HuH-7 (cell line): ENCODE results near the gene C16orf96.

Source experiments
- DNase-seq: peaks from one replicate; pipeline ENCODE4 v3.0.0; 2011; ENCODE audit warnings: low spot score

Gene C16orf96

DNA sequence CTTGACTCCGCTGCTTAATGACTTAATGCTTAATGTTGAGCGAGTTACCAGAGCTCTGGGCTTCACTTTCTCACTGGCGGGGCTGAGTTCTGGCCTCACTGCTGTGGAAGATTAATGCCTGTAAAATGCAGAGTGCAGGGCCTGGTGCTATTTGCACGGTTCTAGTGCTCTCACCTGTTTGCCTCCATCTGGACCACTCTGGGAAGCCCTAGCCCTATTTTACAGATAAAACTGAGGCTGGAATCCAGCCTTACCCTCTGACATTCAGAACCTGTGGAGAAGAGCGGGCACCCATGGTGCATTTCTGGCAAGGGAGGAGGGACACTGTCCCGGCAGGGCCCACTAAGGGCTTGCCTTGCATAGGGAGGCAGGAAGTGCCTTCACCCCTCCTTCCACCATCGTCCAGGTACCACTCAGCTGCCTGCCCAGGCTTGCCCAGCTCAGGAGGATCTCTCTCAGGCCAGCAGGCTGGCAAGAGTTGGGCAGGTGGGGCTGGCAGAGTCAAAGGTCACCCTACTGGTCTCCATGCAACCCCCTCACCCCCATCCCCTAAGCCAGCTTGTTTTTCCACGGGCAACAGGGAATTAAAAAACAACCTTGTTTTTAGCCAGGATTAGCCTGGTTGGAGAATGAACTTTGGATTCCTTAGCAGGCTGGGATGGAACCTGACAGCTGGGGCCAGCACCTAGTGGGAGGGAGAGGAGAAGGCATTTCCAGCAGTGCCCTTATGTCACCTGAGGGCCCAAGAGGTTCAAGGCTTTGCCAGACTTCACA, 62.7 kb downstream of the C16orf96 start:
- no peak for DNase-seq

DNA sequence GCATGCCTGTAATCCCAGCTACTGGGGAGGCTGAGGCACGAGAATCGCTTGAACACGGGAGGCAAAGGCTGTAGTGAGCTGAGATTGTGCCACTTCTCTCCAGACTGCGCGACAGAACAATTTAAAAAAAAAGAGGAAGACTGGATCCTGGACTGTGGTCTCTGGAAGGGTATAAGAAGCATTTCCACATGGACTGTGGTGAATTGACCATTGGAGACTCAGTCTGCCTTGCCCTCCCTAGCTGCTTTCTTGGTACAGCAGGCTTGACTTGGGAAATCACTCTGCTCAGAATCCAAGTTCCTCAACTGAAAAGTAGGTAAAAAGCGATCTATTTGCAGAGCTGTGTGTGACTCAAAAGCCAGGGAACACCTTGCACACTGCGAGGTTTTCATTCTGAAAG, 67.5 kb downstream of the C16orf96 start:
- DNase-seq = no peak

DNA sequence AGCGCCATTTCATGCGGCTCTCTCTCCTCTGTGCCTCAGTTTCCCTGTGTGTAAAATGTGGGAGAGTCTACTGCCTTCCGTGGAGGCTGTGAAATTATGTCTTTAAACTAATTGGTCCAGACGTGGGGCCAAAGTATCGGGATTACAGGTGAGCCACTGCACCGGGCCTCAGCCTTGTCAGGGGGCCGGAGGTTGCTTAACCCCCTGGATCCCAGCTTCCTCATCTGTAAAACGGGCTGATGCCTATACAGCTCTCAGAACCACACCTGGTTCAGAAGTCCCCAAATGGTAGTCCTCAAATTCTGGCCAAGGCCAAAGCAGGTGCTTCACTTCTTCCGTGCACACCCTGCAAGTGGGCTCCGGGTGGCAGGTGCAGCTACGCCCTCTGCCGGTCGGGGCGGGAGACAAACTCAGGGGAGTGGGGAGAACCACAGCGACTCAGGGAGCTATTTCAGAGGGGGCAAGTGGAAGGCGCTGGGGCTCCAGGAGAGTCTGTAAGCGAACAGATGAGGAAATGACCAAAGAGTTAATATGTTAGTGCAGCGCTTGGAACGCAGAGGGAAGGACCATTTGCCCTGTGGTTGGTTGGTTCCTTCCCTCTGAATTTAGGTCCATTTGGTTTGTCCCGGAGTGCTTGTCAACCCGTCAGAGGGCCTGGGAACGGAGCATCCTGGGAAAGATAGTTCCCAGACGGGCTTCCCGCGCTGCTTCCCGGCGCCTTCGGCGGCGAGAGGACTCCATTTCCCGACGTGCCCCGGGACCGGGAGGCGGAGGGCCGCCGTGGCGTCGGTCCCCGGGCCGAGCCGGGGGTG, 68.1 kb downstream of the C16orf96 start, which contains the start of gene MGRN1:
TSS of gene MGRN1 (plus strand) at position 812 of the 812 bp plus-strand sequence. CDS start 135 bp downstream, outside the sequence.
- DNase-seq = peak; percentile 92

DNA sequence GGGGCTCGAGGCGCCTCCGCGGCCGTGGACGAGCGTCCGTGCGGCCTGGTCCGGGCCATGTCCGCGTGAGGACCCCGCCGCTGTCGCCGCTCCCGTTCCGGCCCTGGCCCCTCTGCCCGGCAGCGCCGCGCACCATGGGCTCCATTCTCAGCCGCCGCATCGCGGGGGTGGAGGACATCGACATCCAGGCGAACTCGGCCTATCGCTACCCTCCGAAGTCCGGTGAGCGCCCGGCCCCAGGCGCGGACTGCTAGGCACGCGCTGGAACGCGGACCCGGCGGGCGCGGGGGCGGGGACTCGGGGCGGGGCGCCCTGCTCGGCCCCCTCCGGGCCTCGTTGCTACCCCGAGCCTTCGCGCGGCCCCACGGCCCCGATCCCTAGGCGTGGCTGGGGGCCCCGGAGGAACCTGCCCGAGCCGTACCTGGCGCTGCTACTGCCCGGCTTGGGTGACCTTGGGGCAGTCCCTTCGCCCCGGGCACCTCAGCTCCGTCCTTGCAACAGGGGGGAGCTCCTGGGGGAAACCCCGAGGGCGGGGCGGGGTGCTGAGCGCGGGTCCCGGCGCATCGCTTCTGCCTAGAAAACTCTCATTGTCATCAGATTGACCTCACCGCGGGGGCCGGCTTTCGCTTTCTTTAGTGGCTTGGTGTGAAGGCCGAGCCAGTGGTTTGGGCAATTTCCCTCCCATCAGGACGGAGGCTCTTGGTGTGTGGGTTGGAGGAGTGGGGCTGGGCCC, 68.9 kb downstream of the C16orf96 start:
- no peak for DNase-seq

DNA sequence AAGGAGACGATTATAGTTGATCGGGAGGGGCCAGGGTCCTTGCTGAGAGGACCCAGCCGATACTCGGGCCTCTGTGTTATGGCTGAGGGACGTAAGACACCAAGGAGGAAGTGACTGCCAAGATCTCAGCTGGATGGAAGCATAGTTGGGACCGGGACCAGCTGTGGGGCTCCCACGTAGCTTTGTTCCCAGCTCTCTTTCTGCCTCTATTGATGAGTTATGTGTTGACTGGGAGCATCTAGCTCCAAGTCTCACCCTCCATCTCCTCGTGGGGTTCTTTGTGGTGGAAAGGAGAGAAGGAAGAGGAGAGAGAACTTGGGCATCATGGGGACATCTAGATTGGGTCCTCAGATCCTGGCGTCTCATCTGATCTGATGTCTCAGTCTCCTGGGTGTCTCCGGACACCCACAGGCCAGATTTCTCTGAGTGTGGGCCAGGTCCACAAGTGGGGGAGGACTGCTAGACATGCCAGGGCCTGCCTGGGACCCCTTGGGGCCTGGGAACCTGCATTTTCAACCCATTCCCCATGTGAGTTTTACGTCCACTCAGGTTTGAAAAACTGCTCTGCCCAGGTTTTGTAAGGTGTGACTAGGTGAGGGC, 69.5 kb downstream of the C16orf96 start:
- DNase-seq = no peak

DNA sequence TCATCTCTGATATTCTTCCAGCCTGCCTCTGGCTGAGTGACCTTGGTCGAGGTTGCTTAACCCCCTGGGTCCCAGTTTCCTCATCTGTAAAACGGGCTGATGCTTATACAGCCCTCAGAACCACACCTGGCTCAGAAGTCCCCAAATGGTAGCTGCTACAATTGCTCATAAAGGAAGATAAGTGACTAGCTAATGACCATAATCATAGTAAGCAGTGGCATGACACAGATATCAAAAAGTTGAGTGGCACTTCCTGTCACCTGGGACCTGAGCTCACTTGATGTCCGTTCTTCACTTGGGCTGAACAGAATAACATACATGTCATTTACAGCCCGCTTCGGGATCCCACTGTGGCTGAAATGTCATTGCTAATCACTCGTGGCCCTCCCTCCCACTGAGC, 70.3 kb downstream of the C16orf96 start:
- DNase-seq = no peak

DNA sequence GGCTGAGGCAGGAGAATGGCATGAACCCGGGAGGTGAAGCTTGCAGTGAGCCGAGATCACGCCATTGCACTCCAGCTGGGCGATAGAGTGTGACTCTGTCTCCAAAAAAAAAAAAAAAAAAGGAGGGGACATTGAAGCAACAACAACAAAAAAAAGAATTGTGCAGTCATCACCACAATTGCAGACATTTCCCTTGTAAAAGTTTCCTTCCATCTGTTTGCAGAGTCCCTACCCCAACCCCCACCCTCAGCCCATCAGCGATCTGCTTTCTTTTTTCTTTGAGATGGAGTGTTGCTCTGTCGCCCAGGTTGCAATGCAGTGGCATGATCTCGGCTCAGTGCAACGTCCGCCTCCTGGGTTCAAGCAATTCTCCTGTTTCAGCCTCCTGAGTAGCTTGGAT, 72.1 kb downstream of the C16orf96 start:
- DNase-seq = no peak

DNA sequence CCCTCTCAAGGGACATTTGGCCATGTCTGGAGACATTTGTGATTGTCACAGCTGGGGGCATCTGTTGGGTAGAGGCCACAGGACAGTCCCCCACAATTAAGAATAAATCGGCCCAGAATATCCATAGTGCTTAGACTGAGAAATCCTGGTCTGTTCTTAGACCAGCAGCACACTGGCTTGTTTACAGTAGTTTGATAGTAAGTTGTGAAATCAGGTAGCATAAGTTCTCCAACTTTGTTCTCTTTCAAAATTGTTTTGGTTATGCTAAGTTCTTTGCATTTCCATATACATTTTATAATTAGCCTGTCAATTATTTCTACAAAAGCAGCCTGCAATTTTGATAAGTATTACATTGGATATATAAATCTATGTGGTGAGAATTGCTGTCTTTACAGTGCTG, 75.3 kb downstream of the C16orf96 start:
- DNase-seq = no peak

DNA sequence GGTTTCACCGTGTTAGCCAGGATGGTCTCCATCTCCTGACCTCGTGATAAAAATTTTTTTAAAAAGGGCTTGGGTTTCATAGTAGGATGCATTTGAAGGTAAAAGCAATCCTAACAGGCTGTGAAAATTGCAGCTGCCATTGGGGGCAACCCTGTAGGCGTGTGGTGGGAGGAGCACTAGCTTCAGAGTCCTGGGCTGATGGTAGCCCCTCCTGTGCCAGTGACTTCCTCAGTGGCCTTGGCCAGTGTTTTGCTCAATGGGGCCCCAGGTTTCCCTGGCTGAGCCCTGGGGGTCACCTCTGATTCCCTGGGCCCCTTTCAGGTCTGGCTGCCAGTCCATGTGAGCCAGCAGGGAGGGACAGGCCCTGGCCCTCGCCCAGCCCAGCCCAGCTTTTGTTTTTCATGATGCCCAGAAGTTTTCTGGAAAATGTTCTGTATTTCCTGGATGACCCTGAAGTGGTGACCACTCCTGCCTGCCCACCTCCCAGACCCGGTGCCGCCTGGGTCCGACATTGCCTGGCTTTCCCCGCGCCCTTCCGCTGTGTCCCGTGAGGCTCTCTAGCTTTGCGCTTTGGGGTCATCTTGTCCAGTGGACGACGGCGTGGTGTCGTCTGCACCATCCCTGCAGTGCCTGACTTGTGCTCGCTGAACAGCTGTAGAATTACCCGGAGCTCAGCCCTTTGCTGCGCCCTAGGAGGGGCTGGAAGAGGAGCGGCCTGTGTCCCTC, 77.9 kb downstream of the C16orf96 start:
- no peak for DNase-seq

DNA sequence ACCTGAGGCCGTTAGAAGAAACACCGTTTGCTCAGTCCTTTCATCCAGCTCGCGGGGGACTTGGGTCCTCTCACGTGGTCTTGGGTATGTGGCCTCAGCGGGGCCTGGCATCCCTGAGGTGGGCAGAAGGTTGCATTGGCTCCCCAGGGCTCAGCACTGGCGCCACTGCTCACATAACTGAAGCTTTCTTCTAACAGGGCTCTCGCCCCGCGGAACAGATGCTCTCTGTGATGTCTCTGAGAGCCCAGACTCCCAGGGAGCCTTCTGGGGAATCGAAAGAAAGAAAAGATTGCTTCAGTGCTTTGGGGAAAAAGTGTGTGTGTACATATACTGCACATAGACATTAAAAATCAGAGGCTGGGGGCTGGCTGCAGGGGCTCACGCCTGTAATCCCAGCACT, 78.6 kb downstream of the C16orf96 start:
- no peak for DNase-seq

DNA sequence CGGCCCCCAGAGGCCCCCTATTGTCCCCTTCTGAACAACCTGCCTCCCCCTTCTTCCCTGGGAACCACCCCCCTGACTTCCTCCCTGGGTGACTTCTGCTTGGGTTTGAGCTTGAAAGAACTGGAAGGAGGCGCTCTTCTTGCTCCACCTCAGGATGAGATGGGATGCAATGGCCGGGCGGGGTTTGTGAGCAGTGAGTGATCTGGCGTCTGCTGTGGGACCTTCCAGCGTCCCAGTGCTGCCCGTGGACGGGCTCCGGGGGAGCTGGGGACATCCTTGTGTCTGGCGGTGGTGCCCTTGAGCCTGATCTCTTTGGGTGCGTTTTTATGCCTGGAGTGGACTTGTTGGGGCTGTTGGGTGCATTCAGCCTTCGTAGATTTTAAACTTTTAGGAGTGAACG, 80.1 kb downstream of the C16orf96 start:
- DNase-seq = no peak

DNA sequence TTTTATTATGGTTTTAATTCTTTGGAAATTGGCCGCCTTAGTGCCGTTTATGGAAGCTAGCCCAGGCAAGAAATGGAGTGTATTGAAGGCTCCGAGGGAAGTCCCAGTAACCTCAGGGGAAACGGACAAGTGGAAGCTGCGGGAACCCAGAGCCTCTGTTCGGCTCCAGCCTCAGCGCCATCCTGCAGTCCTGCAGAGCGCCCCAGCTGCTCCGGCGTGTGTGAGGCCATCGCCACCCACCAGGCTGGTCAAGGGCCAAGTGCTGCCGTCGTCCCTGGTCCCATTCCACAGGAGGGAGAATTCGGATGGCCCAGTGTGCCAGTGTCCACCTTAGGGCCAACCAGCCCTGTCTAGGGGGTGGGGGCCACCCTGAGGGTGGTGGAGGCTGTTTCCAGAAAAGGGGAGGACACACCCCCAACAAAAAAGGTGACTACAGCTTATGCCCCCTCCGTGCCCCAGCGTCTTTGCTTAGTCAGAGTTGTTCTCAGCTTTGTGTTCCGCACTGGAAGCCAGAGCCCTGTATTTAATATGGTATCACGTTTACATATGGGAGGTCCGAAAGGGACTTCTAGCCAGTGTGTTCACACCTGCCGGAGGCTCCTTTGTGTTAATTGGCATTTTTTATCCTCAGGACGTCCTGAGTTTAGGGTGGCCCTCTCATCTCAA, 81.5 kb downstream of the C16orf96 start:
- no peak for DNase-seq

DNA sequence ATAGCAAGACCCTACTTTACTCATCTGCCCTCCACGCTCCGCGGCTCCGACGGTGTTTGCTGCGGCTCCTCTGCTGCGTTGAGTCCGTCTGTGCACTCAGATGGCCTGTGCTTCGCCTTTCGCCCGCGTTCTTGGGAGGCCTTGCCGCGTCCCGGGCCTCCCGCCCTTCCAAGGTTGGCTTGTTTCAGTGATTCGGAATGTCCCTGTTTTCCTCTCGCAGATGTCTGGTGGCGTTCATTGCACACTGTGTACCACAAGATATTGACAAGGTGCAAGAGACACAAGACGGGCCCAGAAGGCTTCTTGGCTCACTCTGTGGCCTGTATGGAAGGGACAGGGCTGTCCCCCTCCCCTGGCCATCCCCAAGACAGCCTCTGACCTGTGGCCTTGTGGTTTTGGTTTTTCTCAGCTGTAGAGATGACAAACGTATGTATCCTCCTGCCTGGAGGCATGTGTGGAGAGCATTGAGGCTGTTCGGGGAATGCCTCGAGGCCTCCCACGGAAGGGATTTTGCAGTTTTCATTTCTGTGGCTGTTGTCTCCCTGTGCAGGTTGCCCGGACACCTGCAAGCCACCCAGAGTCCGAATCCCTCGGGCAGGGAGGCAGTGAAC, 83.9 kb downstream of the C16orf96 start:
- no peak for DNase-seq

DNA sequence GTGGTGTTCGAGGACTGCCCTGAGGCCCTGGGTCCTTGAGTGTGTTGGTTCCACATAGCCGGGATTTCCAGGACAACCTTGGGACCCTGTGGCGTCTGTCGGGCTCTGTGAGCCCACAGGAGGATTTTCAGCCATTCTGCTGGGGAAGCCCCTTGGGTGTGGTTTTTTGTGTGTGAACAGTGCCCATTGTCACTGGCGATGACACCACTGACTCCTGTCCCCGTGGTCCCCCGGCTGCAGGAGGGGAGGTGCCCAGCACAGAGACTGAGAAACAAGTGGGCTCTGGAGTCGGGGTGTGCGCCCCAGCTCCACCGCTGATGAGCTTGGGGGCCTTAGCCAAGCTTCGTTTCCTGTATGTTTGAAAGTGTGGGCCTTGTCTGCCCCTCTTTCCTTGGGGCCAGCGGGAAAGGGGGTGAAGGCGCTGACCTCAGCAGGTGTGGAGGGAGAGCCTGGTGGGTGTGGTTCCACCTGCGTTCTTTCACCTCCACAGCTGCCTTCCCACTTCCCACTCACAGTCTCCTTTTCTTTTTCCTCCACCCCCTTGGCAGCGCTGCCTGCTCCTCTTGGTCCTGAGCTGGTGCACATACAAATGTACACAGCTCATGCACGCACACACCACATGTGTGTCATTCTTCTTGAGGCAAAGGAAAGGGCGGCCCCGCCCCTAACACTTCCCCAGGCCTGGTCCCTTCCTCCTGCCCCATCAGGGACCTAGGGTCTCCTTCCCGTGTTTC, 84.6 kb downstream of the C16orf96 start:
- no peak for DNase-seq

DNA sequence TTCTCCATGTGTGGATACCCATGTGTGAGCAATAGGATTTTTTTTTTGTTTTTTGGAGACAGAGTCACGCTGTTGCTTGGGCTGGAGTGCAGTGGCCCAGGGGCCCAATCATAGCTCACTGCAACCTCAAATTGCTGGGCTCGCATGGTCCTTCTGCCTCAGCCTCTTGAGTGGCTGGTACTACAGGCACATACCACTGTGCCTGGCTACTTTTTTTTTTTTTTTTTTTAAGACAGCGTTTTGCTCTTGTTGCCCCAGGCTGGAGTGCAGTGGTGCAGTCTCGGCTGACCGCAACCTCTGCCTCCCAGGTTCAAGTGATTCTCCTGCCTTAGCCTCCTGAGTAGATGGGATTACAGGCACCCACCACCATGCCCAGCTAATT, 85.2 kb downstream of the C16orf96 start:
- no peak for DNase-seq

DNA sequence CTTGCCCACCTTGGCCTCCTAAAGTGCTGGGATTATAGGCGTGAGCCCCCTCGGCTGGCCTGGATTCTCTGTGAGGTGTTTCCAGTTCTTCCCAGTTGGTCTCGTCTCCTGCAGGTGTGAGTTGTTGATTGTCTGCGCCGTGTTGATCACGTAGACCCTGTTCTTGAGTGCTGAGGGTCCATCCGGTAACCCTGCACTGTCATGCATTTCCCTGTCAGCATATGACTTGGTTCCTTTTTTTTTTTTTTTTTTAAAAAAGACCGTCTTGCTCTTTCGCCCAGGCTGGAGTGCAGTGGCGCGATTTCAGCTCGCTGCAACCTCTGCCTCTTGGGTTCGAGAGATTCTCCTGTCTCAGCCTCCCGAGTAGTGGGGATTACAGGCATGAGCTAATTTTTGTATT, 85.8 kb downstream of the C16orf96 start:
- DNase-seq = no peak

DNA sequence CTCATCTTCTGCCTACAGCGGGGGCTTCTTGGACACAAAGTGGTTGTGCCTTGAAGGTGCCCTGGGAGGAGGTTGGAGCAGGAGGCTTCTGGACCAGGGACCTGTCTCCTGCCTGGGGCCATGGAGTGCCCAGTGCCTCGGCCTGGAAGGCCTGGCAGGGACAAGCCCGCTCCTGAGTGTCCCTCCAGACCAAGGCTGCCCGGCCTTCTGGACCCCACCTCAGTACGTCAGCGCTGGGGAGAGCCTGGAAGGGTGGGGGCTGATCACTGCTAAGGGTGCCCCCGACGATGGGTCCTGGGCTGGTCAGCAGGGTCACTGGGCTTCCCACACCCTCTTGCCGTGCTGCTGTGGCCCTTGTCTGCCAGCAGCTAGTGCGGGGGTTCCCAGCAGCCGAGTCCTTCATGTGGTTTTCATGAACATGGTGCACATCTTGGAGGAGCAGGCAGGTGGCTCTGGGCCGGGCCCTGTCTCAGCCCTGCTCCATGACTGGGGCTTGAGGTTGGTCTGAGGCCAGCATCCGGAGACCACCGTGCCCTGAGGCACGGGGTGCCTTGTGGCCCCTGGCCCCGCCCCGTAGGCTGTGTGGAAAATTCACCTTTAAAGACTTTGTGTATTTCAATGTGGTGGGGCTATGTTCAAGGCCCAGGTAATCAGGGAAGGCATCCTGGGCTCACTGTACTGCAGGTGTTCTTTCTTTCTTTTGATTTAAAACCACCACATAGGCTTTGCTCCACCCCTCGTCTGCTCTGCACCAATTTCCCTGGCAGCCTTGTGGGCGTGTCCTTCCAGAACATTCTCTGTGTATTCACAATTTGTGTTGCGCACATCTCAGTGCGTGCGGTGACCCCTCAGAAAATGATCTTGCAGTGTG, 90.9 kb downstream of the C16orf96 start:
- DNase-seq = no peak

DNA sequence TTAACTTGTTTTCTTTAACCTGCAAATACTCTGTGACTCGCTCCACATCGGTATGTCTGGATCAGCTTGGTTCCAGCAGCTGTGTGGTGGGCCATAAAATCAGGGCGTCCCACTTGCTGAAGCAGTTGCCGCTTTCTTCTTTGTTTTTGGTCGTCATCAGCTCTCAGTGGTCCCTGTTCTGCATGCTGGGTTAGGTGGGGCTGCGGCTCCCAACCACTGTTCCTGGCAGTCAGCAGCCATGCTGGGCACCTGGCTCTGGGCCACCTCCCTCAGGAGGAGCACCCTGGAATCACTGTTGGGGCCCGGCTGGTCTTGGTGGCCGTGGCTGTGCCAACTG, 91.5 kb downstream of the C16orf96 start:
- no peak for DNase-seq

DNA sequence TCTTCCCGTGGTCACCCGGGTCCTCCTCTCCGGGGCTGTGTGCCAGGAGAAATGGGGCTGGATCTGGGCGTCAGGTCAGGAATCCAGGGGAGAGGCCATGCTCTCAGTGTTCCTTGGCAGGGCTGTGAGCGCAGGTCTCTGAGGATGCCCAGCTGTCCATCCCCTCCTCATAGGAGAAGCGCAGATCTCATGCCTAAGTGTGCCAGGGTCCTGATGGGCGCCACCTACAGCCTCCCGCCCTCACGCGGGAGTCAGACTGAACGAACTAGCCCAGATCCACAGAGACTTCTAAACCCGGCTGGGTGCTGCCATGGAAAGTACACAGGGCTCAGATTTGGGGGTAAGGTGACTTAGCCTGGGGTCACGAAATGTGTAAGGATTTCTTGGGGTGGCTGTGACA, 92.8 kb downstream of the C16orf96 start:
- DNase-seq = no peak
